ENCODE data around the gene NCKAP5. TPM values are rescaled to one million over a fixed set of nuclear protein-coding genes. Genes with fewer than 3 reads are reported as not detected.

Gene NCKAP5
- total and polyA plus RNA-seq, 8 donors, result 0.23 to 1.5 (median 0.44) TPM

DNA sequence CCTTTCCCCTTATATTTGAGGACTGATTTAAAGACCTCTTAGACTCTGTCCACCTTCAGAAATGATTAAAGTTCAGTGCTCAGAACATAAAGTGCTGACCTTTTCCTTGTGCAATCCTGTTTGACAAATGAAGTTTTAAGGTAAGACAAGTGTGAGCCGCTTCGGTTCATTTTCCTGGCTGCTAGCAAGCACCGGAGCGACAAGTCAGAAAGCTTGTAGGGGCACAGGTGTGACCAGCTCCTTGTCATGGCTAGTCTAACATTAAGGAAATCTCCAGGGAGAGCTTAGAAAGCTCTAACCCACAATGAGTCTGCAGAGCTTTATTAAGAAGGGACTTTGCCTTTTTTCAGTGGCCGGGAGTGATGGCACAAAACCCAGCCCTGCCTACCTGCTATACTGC lies 2.3 kb upstream of the NCKAP5 start:
- H3K9me3 ChIP-seq, result no peaks in the 10 kb centered on the region
- peaks cover 0 to 6% (median 0%) of the 10 kb centered on the region in 3 donors for H3K4me1 ChIP-seq
- ATAC-seq (no peak), FAIRE-seq (no peak), DNase-seq (no peak)
- no peak overlapping the region for H3K4me3 ChIP-seq
- TF ChIP-seq, protein P1, sequence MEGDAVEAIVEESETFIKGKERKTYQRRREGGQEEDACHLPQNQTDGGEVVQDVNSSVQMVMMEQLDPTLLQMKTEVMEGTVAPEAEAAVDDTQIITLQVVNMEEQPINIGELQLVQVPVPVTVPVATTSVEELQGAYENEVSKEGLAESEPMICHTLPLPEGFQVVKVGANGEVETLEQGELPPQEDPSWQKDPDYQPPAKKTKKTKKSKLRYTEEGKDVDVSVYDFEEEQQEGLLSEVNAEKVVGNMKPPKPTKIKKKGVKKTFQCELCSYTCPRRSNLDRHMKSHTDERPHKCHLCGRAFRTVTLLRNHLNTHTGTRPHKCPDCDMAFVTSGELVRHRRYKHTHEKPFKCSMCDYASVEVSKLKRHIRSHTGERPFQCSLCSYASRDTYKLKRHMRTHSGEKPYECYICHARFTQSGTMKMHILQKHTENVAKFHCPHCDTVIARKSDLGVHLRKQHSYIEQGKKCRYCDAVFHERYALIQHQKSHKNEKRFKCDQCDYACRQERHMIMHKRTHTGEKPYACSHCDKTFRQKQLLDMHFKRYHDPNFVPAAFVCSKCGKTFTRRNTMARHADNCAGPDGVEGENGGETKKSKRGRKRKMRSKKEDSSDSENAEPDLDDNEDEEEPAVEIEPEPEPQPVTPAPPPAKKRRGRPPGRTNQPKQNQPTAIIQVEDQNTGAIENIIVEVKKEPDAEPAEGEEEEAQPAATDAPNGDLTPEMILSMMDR (IDR thresholded peaks at IDR 0.05), result no peak
- intact Hi-C loops (cut with DNase I), result no loop called here
- 94% methylated on average over 5 of the region's 5 CpGs for WGBS, 2 donors
- H3K36me3 ChIP-seq, result no peaks in the 10 kb centered on the region
- H3K27me3 ChIP-seq, result no peaks in the 10 kb centered on the region
- no peak overlapping the region for H3K27ac ChIP-seq

DNA sequence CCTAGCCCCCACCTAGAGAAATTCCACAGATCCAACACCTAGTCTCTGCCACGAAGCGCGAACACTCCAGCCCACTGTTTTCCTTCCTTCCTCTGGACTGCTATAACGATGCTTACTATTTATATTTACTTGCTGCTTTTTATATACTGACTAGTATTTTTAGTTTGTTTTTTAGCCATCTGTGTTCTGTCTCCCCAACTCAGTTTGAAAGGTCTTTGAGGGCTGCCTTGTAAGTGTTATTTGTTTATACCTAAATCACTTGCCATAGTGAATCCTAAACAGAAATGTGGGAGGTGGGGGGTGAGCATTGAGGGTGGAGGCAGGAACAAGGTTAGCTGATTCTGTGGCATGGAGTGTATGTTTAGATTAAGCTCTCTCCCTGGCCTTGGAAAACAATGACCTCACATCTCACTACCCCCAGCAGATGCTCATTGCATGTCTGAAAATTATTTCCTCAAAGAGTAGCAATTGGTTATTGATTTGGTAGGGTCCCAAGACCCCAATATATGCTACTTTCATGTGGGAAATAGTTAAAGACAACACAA lies 1.1 kb upstream of the NCKAP5 start:
- TF ChIP-seq, protein P1 (IDR thresholded peaks at IDR 0.05), result no peak
- FAIRE-seq (no peak), DNase-seq (no peak), ATAC-seq (no peak)
- Histone ChIP-seq H3K9me3 (no peaks in the 10 kb centered on the region), H3K27me3 (no peaks in the 10 kb centered on the region), H3K27ac (no peak overlapping the region), H3K4me3 (no peak overlapping the region), H3K36me3 (no peaks in the 10 kb centered on the region), H3K4me1 (peaks cover 0 to 6% (median 0%) of the 10 kb centered on the region in 3 donors)
- intact Hi-C loops (cut with DNase I), result no loop called here
- 72 to 80% methylated on average over 4 of the region's 4 CpGs for WGBS, 2 donors

DNA sequence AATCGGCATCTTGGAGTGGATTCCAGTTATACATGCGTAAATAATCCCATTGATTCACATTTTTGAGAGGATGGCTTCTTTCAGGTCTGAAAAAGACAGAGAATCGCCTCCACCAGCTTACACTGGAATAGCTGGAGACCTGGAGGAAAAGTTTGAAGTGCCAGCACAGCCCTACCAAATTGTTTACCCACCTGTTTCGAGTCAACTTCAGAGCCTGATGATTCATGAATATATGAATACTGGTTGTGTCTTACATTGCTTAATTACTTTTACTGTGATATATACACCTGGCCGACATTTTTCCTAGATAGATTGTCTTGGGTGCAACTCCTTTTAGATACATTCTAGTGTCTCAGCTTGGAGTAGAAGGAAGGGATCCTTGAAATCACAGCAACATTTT lies 335 bp upstream of the NCKAP5 start:
- FAIRE-seq (no peak), ATAC-seq (peak in 2 of 4 donors; percentile 16 to 53)

DNA sequence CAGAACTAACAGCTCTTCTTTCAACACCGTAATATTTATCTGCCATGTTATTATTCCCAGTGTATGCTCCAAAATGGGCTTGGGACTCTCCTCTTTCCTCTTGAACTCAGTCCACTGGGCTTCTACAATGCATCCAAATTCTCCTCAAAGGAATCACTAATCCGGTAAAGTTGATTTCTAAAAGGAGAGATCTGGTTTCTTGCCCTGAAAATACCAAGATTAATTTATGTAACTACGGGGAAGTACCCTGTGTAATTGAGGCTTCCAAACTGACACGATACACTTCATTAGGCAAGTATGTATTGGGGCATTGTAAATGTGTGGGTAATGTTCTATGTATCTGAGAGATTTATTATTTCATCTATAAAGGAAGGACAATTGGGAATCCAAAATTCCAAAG lies 5.7 kb downstream of the NCKAP5 start:
- H3K9me3 ChIP-seq, result no peaks in the 10 kb centered on the region
- 81 to 85% methylated on average over 4 of the region's 4 CpGs for WGBS, 2 donors
- DNase-seq (no peak), ATAC-seq (no peak), FAIRE-seq (no peak)
- H3K27ac ChIP-seq, result no peak overlapping the region
- no peak overlapping the region for H3K4me3 ChIP-seq
- no peaks in the 10 kb centered on the region for H3K27me3 ChIP-seq
- TF ChIP-seq, protein P1 (IDR thresholded peaks at IDR 0.05), result no peak
- no peaks in the 10 kb centered on the region for H3K36me3 ChIP-seq
- H3K4me1 ChIP-seq, result no peaks in the 10 kb centered on the region
- intact Hi-C loops (cut with DNase I), result no loop called here

More for the DNA sequence above, 335 bp upstream of the NCKAP5 start:
- DNase-seq, result no peak
- H3K4me3 ChIP-seq, result peak overlapping the region in 1 of 4 donors; percentile 18
- H3K27ac ChIP-seq, result no peak overlapping the region
- WGBS, 2 donors, result 31 to 36% methylated on average over 5 of the region's 5 CpGs
- H3K36me3 ChIP-seq, result no peaks in the 10 kb centered on the region
- TF ChIP-seq, protein P1 (IDR thresholded peaks at IDR 0.05), result no peak
- no peaks in the 10 kb centered on the region for H3K9me3 ChIP-seq
- no peaks in the 10 kb centered on the region for H3K27me3 ChIP-seq
- peaks cover 0 to 6% (median 0%) of the 10 kb centered on the region in 3 donors for H3K4me1 ChIP-seq
- intact Hi-C loops (cut with DNase I), result no loop called here

DNA sequence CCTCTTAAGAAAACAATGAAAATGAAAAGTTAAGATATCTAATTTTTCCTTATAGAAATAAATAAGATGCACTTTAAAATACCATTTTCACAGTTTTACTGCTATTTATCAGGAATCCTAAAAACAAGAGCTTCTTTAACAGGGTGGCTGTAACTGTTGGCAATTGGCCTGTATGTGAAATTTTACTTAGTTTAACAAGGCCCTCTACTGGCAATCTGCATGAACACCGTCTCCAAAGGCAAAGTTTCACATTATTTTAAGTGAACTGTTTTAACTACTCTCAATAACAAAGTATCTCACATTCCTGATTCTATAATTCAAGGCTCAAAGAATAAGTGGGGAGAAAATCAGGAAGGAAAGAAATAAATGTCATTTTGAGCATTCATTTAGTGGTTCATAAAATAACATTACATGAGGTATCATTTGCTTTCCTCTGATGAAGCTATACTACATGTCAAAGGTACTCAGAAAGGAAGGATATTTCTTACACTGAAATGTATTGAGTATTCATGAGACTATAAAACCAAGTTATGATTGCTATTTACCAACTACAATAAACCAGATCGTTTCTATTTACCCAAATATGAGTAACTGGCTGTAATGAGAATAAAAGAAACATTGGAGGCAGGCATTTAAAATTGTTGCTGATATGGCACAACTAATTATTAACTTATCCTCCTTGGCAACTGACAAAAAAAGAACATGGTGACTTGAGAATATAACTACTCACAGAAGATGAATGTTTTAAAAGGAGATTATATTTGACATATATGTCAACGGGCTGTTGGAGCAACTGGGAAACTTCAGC lies 7.0 kb downstream of the NCKAP5 start:
- TF ChIP-seq, protein P1 (IDR thresholded peaks at IDR 0.05), result peak in 3 of 4 donors; percentile 44 to 56 (median 50)
- Histone ChIP-seq H3K9me3 (no peaks in the 10 kb centered on the region), H3K4me1 (no peaks in the 10 kb centered on the region), H3K27me3 (no peaks in the 10 kb centered on the region), H3K4me3 (no peak overlapping the region), H3K27ac (no peak overlapping the region), H3K36me3 (no peaks in the 10 kb centered on the region)
- FAIRE-seq (peak; percentile 92), DNase-seq (peak in 1 of 6 donors; percentile 21), ATAC-seq (peak in 3 of 4 donors; percentile 68 to 81 (median 69))
- 18% methylated on average over 3 of the region's 3 CpGs for WGBS, 2 donors
- intact Hi-C loops (cut with DNase I), result no loop called here

Data from pancreas (tissue), 10 donors.